ENCODE results near the gene ASTN2.
"Not testable (repeated sequence)": the region's sequence is repeated elsewhere in the genome, so short reads cannot be mapped to it uniquely, and the experiment has no call there.

ASTN2 gene

DNA sequence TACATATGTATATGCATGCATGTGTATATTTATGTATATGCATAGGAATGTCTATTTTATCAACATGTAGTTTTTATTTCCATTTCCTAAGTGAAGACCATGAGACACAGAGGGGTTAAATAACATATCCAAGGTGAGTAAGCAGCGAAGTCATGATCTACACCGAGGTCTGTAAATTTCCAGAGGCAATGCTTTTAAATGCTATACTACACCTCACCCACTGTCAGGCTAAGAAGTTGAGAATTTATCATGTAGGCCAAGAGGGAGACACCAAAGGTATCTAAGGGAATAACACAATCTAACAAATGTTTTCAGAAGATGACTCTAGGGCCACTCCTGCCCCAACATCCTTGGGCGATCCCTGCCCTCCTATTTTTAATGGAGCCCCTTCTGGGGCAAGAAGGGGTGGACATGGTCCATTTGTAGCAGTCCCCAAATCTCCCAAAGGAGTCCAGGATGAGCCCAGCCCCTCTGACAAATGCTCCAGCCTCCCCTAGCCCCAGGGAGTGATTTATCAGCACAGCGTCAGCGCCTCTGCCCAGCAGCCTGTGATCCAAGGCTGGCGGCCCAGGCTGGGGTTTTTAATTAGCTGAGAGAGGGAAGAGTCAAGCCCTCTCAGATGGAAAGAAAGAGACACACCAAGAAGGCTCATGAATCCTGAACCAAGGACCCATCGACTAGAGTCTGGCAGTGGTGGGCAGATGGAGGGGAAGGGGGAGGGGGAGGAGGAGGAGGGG is 339.9 kb downstream of the ASTN2 start:
- no peak for DNase-seq (ENCODE audit: low read depth)

DNA sequence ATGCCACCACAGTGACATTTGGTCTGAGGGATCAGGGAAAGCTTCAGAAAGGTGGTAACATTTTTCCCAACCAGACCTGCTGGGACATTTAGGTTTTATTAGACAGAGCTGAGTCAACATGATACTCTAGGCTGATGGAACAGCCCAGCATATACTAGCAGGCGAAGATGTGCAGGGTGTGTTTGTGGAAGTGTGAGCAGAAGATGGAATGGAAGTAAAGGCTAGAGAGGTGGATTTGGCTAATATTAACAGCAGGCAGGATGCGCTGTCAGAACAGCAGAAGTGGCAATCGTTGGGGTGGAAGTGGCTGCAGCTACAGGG is 340.6 kb downstream of the ASTN2 start:
- no peak for DNase-seq (ENCODE audit: low read depth)

DNA sequence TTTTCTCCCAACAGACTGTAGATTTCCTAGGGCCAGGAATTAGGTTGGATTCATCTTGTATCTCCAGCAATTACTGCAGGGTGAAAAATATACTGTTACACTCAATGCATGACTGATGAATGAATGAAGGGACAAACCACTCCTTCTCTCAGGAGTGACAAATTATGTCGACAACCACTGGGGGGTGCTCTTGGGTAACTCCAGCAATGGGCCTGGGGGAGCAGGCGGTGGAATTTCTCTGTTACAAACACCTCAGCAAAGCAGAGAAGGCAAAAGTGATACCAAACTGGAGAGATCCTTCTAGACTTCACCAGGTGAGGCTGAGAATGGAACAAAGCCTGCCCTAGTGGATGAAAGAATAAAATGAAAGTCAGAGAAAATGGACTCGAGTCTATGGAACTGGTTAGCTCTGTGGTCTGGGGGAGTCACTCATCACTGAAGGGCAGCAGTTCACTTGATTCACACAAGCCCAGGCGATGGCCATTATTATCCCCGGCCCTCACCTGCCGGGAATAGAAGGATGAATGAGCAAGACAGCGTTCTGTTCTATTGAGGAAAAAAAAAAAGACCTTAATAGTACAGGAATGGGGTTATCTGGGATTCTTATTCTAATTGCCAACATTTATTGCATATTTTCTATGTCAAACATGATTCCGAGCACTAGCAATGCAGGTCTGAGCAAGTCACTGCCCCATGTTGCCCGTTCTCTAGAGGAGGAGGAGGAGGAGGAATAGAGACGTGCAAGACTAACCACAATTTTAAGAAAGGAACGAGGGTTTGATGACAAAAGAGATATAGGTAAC is 341.1 kb downstream of the ASTN2 start:
- DNase-seq (ENCODE audit: low read depth), result no peak

DNA sequence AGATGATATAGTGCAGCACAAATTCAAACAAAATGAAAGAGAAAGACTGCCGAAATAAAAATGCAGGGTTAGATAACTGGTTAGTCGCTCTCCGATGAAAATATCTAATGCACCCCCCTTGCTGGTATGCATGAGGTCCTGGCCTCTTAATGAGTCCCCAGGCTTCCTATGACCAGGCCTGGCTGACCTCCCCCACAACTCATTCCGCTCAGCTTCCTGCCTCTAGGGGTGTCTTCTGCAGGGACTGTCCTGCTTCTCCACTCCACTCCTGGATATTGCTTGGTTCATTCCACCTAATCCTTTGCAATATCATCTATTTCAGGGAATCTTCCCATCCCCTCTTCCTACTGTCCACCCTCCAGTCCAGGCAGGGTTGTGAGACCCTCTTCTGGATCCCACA is 341.8 kb downstream of the ASTN2 start:
- DNase-seq (ENCODE audit: low read depth), result no peak

DNA sequence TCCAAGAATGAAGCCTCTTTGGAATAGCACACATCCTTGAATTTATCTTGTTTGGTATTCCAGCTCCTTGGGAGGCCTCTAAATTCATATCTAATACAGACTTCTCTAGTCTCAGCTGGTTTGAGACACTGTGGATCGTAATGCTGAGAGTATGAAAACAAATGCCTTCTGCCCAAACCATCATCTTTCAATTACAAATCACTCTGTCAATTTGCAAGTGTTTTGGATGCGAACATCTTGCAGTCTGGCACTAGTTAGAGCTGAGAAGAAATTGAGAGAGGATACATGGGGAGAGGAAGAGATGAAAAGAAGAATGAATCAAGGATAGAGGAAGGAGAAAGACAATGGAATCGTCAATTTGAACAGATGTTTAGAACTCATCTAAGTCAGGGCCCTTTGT is 342.6 kb downstream of the ASTN2 start:
- no peak for DNase-seq (ENCODE audit: low read depth)

DNA sequence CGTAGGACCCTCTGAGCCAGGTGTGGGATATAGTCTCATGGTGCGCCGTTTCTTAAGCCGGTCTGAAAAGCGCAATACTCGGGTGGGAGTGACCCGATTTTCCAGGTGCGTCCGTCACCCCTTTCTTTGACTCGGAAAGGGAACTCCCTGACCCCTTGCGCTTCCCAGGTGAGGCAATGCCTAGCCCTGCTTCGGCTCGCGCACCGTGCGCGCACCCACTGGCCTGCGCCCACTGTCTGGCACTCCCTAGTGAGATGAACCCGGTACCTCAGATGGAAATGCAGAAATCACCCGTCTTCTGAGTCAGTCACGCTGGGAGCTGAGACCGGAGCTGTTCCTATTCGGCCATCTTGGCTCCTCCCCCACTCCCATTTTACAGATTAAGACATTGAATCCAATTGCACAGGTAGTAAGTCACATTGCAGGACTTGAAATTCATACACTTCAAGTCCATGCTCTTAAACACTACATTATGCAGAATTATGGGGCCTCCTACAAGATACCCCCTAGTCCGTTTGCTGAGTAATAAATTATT is 343.1 kb downstream of the ASTN2 start:
- DNase-seq (ENCODE audit: low read depth), result not testable (repeated sequence)

DNA sequence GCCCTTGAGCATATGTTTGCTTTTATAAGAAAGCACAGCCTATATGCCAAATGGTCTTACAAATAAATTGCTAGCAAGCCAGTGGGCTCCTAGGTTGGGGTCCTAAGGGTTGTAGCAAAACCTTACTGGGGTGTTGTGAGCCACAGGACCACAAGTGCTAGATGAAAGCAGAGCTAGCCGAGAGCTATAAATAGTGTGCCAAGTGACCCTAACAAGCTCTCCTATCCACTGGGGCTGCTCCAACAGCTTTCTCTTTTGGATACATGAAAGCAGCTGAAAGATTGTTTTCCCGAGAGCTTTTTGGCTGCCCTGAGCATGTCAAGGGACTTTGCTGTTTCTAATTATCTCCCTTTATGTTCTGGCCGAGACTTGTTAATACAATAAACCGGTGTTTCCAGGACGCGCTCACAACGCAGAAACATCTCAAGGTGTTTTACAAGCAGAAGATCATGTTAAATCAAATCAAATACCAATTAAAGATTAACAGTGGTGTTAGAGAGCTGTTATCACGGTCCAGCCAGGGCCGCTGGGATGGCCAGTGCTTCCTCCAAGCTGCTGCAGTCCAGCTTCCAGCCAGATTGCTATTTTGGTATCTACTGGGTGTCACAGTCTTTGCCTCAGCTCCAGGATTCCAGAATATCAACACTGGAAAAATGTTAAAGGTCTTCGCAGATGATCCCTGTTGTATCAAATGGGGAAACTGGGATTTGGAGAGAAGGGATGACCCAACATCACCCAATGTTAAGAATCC is 351.0 kb downstream of the ASTN2 start:
- no peak for DNase-seq (ENCODE audit: low read depth)

DNA sequence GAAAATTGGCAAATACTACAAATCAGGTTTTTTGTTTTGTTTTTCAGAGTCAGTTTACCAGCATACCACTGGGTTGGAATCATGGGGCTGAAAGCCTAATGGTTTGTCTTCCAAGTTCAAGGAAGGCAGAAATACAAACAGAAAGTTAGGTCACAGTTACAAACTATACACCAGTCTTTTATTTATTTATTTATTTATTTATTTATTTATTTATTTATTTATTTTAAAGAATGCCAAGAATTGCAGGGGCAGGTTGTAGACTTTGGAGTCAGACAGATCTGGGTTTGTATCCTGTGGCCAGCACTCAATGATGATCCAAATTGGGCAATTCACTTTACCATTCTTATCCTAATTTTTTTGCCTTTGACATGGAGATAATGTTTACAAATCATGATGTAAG is 353.9 kb downstream of the ASTN2 start:
- no peak for DNase-seq (ENCODE audit: low read depth)

DNA sequence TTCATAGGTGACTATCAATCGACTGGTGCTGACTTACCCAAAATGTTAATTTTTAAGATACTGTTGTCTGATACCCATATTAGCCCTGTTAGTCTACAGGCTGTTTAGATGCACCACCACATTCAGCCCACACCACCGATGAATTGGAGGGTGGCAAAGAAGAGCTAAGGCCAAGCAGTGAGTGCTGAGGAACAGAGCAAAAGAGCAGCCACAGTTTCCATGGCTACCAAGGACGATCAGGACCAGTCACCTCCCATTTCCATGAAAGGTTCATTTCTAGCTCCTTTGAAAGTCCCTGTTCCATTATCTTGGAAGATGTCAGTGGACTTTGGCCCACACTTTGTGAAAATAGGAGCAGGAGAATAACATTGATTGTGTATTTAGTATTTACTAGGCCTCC is 364.9 kb downstream of the ASTN2 start:
- DNase-seq (ENCODE audit: low read depth), result no peak

DNA sequence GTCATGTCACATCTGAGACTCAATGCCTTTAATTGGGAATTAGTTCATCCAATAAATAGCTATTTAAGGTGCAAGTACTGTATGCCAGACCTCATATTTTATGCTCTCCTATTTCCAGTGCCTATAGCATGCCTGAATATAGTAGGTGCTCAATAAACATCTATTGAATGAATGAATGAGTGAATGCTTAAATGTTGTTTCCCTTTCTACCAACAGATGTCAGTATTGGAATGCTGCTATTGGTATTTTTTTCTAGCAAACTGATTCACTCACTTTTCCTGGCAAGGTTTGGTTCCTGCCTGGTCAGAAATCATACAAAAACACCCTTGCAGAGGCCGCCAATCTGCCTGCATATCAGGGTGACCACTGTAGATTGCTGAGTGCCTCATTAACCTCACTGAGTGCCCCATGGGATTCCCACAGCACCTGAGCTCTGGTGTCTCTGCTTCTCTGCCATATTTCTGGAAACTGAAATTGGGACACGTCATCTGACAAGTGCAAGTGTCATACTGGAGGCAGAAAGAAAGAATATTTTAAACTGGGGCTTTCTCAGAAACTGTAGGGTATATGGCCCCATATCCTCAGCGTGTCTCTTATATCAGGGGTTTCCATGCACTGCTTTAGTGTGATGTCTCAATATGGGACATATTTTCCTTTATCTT is 368.1 kb downstream of the ASTN2 start:
- DNase-seq (ENCODE audit: low read depth), result no peak

DNA sequence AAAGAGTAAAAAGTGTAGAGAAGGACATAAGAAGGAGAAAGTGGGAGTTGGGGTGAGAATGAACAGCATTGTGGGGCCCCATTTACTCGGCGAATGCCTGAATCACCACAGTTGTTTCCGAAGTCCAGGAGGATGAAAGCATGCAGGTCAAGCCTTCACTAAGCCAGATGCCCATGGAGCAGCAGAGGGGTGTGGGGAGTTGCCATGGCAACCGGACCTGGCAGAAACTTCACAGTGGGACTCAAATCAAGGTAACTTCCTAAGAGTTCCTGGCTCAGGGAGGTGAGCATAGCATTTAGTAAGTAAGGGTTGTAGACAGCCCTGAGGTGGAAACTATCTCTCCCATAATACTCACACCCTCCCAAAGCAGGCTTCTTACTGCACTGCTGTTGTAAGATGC is 370.6 kb downstream of the ASTN2 start:
- no peak for DNase-seq (ENCODE audit: low read depth)

DNA sequence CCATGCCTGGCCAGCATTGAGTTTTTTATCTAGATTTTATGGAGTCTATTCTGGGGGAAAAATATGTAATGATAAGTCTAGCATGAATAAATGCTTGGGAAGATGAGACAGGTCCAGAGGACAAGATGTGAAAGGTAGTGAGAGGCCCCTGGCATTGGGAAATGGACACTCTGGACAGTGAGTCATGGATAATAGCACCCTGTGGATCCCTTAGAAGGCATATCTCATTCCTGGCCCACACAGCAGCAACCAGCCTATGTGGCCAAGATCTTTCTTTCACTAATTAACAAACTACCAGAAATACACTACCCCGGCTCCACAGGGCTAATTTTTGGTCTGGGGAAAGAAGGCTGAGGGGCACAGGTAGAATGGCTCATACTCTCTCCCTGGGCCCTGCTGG is 371.7 kb downstream of the ASTN2 start:
- DNase-seq (ENCODE audit: low read depth), result no peak

DNA sequence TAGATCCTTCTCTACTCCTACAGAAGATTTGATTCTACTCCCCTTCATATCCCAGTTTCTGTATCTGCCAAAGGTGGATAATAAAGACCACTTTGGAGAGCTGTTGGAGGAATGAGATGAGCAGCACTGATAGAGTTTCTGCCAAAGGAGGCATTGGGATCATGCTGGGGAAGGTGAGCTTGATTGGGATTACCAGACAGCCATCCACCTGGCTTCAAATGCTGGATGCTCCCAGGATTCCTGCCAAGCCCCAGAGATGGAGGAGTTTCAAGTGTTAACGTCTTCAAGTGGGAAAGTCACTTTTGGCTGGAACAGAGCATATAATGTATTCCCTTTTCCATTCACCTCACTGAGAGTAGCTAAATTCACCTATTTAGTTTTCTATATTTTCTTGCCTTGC is 379.3 kb downstream of the ASTN2 start:
- DNase-seq (ENCODE audit: low read depth), result no peak

DNA sequence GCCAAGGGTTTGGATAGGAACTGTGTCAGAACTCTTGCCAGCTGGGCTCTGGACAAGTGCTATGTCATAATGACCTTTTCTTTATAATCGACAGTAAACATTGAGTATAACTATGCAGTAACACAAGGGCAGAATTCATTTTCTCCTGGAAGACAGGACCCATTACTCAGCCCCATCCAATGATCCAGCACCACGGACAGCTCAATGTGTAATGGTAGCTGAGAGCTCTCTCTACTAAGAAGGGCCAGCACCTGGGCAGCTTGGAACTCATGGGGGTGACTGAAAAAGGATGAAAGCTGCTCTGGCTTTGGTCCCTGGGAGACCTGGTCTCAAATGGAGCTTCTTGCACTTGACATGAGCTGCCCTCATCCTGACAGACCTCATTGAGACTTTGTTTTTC is 380.0 kb downstream of the ASTN2 start:
- DNase-seq (ENCODE audit: low read depth), result no peak

DNA sequence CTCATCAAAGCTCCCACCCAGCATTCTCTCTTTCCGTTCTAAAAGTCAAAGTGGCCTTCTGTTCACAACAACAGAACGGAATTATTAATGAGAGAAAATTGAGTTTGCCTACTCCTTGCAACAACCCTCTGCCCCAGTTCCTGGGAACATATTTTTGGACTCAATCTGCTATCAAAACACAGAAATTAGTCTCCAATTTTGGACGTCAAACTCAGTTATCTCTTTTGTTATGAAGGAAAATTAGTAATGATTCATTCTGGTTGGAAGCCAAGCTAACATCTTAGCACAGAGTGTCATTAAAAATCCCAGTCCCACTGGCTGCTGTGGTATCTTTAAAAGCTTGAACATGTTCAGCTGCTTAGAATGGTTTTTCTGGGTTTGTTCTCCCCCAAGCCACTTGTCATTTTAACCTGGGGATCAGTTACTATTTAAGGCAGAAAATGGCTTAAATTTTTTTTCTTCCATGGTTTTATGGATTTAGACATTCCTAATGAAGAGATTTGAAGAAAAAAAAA is 384.5 kb downstream of the ASTN2 start:
- no peak for DNase-seq (ENCODE audit: low read depth)

DNA sequence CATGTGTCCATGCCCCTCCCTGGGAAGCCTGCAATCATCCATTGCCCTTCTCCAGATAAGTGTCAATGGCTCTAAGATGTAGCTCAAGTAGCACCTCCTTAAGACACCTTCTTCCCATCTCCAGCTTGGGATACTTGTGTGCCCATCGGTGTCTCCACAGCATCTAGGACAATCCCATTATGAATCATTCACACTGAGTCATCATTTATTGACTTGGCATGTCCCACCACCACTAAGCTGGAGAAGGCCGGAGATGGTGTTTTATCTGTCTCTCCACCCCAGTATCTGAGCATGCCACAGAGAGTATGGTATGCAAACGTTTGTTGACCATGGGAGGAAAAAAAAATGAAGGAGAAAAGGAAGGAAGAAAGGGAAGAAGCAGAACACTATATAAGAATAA is 385.5 kb downstream of the ASTN2 start:
- DNase-seq (ENCODE audit: low read depth), result no peak

DNA sequence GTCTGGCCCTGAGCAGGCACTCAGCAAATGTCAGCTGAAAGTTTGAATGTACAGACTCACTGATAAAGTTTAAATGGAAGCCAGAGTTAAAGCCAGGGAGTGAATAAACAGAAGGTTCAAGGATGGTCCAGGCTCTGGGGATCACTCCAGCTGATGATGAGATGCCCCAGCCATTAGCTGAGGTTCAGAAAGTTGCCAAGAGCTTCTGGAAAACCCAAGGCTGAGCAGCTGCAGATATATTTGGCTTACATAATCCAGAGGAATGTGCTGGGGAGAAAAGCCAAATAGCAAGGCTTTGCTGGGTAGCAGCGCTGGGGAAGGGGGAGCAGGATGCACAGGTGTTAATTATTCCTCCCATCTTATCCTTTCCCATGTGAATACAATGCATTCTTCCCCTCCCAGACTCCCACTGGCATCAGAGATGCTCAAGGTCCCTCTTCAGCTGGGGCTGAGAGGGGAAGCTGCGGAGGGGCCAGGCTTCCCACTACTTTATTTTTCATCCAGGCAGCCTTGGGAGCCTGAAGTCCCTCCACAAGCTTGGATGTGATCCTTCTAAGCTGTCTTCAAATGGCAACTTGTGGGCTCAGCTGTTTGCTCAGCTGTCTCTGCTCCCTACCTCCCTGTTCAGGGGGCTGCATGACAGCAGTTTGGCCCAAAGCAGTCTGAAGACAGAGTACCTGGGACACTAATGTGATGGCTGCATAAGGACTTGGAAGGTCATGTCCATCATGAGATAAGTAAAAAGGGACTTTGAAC is 386.6 kb downstream of the ASTN2 start:
- no peak for DNase-seq (ENCODE audit: low read depth)

DNA sequence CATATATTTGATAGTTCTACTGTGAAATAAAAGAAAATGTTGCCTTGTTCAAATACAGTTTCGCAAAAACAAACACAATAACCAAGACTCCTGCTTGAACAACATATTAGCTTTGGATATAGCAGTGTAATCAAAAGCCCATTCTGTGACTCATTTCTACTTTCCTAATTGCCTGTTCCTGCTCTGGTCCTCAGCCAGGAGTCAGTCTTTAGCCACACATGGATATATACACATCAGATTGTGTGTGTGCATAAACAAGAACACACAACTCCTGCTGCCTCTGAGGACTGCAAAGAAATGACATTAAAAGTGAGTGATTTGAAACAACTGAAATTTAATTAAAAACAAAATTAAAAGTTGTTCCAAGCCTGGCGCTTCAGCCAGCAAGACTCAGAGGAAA is 393.0 kb downstream of the ASTN2 start:
- no peak for DNase-seq (ENCODE audit: low read depth)

DNA sequence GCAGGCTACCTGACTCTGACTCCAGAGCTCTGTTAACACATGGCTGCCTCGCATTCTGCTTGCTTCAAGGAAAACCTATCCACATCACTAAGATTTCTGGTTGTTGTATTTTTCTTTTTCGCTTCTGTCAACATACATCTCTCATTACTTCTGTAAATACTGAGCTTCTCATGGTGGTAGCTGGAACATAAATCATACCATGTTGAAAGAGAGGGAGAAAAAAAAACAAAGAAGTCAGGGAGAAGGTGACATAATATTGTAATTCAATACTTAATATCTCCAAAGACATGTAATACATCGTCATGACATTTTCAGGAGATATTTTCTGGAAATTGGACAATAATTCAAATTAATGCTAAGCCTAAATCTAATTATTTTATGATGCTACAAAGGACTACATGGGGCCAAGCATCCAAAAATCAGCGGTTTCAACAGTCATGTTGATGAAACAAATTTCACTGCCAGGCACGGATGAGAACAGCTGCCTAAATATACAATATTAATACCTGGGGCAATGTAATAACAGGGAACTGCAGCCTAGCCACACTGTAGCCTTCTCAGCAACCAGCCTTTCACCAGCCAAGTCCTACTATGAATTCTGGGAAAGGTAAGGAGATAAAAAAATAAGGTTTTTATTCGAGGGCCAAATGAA is 395.8 kb downstream of the ASTN2 start:
- DNase-seq (ENCODE audit: low read depth), result no peak

DNA sequence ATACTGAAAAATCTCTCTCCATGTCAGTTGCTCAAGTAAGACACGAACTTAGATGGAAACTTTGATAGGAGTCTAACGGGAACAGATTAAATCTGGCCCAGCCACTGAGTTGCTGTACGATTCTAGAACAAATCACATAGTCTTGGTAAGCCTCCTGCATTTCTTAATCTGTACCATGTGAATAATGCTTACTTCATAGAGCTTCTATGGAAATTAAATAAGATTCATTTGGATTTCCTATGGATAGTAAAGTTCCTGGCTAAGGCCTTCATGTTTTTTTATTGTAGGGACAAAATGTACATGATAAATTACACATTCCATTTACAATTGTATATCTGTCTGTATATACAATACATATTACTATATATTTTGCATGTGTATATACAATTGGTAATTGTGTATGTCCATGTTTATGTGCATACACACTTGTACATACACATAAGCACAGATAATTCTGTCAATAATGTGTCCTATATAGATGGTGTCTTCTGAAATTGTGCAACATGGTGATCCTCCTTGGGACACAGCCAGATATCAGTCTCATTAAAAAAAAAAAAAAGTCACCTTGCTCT is 397.4 kb downstream of the ASTN2 start:
- no peak for DNase-seq (ENCODE audit: low read depth)

DNA sequence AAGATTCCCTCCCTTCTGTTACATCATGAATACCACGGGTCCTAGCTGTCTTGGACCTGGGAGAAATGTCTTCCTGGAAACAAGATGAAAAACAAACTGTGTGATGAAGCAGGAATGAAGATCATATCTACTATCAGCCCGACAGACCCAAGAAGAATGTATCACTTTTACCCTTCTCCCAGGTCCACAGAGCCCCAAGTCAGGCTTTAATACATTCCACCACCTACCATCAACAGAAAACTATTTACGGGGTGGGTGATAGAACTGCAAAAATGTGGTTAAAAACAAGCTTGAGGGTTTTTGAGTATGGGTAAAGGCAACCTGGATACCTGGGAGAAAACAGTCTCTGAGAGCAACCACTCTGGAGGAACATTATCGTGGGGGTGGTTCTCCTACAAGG is 400.8 kb downstream of the ASTN2 start:
- DNase-seq (ENCODE audit: low read depth), result no peak

Data from activated T-cell treated with anti-CD3 and anti-CD28 coated beads for 48 hours (primary cell).